Mesenchymal stem cell (in vitro differentiated cells and primary cell): ENCODE results near the gene RANBP3.

Source experiments
- DNase-seq: peaks from one replicate; pipeline ENCODE4 v3.0.0-alpha.2; 2013
- H2AFZ ChIP-seq: one replicate; pipeline ENCODE4 v1.6.1; 2013; ENCODE audit warnings: low read depth, mild to moderate bottlenecking, control low read depth, inconsistent platforms, low read length, moderate library complexity
- H2AK5ac ChIP-seq: 2 replicates; pipeline ENCODE4 v1.6.1; 2013; ENCODE audit warnings: low read length, moderate library complexity, mild to moderate bottlenecking, inconsistent platforms; ENCODE audit not compliant: severe bottlenecking
- H2BK120ac ChIP-seq: one replicate; pipeline ENCODE4 v1.6.1; 2013; ENCODE audit warnings: low read depth, mild to moderate bottlenecking, inconsistent platforms, low read length, moderate library complexity
- H2BK12ac ChIP-seq, 2 experiments: one replicate each; pipeline ENCODE4 v1.6.1; 2013; ENCODE audit warnings: inconsistent platforms in 2 of 2, low read length in 2 of 2, mild to moderate bottlenecking in 2 of 2, moderate library complexity in 2 of 2, control low read depth in 1 of 2
- H2BK15ac ChIP-seq: one replicate; pipeline ENCODE4 v1.6.1; 2013; ENCODE audit warnings: mild to moderate bottlenecking, low read depth, inconsistent platforms; ENCODE audit not compliant: poor library complexity, severe bottlenecking
- H2BK5ac ChIP-seq: 2 replicates; pipeline ENCODE4 v1.6.1; 2013; ENCODE audit warnings: low read depth, mild to moderate bottlenecking, low read length, control low read depth, inconsistent platforms; ENCODE audit not compliant: poor library complexity, severe bottlenecking
- H3K14ac ChIP-seq, 2 experiments: one replicate each; pipeline ENCODE4 v1.6.1; 2013; ENCODE audit warnings: inconsistent platforms in 2 of 2, low read length in 2 of 2, control low read depth in 1 of 2, mild to moderate bottlenecking in 1 of 2, moderate library complexity in 1 of 2
- H3K18ac ChIP-seq, 2 experiments: one replicate each; pipeline ENCODE4 v1.6.1; 2013; ENCODE audit warnings: inconsistent platforms in 2 of 2, low read length in 2 of 2, control low read depth in 1 of 2, low read depth in 1 of 2, mild to moderate bottlenecking in 1 of 2
- H3K23ac ChIP-seq, 2 experiments: one replicate each; pipeline ENCODE4 v1.6.1; 2013; ENCODE audit warnings: inconsistent platforms in 2 of 2, low read length in 2 of 2, mild to moderate bottlenecking in 2 of 2, moderate library complexity in 2 of 2, control low read depth in 1 of 2
- H3K27ac ChIP-seq: 2 replicates; pipeline ENCODE4 v1.5.1; 2013; ENCODE audit warnings: mild to moderate bottlenecking, moderate library complexity, low read length, control low read depth, inconsistent platforms; ENCODE audit not compliant: poor library complexity, severe bottlenecking
- H3K27me3 ChIP-seq, 2 experiments: 2 replicates each; pipeline versions ENCODE4 v1.6.1 to v1.7.0; 2013; ENCODE audit warnings: low read length in 2 of 2, mild to moderate bottlenecking in 2 of 2, moderate library complexity in 2 of 2, control low read depth in 1 of 2, inconsistent platforms in 1 of 2; ENCODE audit not compliant: control insufficient read depth in 1 of 2, insufficient read depth in 1 of 2
- H3K36me3 ChIP-seq, 2 experiments: 2 replicates each; pipeline versions ENCODE4 v1.6.1 to v1.7.0; 2013; ENCODE audit warnings: low read length in 2 of 2, control low read depth in 1 of 2, inconsistent platforms in 1 of 2, low read depth in 1 of 2, mild to moderate bottlenecking in 1 of 2; ENCODE audit not compliant: insufficient read depth in 2 of 2, control insufficient read depth in 1 of 2
- H3K4ac ChIP-seq, 2 experiments: one replicate each; pipeline ENCODE4 v1.6.1; 2013; ENCODE audit warnings: inconsistent platforms in 2 of 2, low read length in 2 of 2, mild to moderate bottlenecking in 2 of 2, moderate library complexity in 2 of 2, control low read depth in 1 of 2, low read depth in 1 of 2
- H3K4me1 ChIP-seq: 2 replicates; pipeline ENCODE4 v1.6.1; 2013; ENCODE audit warnings: low read depth, low read length, control low read depth; ENCODE audit not compliant: control insufficient read depth, insufficient read depth
- H3K4me2 ChIP-seq: 2 replicates; pipeline ENCODE4 v1.6.1; 2013; ENCODE audit warnings: low read length, mild to moderate bottlenecking, inconsistent platforms; ENCODE audit not compliant: poor library complexity, severe bottlenecking
- H3K4me3 ChIP-seq, 2 experiments: 2 replicates each; pipeline versions ENCODE4 v1.5.1 to v1.7.0; 2013; ENCODE audit warnings: low read length in 2 of 2, mild to moderate bottlenecking in 2 of 2, control low read depth in 1 of 2, low read depth in 1 of 2; ENCODE audit not compliant: insufficient read depth in 1 of 2
- H3K79me1 ChIP-seq: replicated peaks from 2 replicates; pipeline ENCODE4 v1.6.1; 2013; ENCODE audit warnings: mild to moderate bottlenecking, control low read depth, low read length, inconsistent platforms; ENCODE audit not compliant: poor library complexity, severe bottlenecking
- H3K9ac ChIP-seq: 2 replicates; pipeline ENCODE4 v1.7.0; 2013; ENCODE audit warnings: mild to moderate bottlenecking, low read length, moderate library complexity
- H3K9me3 ChIP-seq: 2 replicates; pipeline ENCODE4 v1.7.0; 2013; ENCODE audit warnings: mild to moderate bottlenecking, low read length; ENCODE audit not compliant: control insufficient read depth
- H4K8ac ChIP-seq: one replicate; pipeline ENCODE4 v1.6.1; 2013; ENCODE audit warnings: inconsistent platforms, mild to moderate bottlenecking, low read length, moderate library complexity
- H4K91ac ChIP-seq: one replicate; pipeline ENCODE4 v1.6.1; 2013; ENCODE audit warnings: mild to moderate bottlenecking, low read length, inconsistent platforms
- WGBS: methylation state at CpG from one replicate; pipeline ENCODE4 v1.1.7; 2013; ENCODE audit warnings: mixed read lengths; 5-methylcytosine and 5-hydroxymethylcytosine counted together

Gene RANBP3

GRCh38 chr19:6023085-6023682 lies 45.2 kb upstream of the RANBP3 start:
- Histone ChIP-seq H3K14ac (peak overlapping the region in 1 of 2 experiments; percentile 80), H3K23ac (no peak overlapping the region), H3K4me1 (peaks cover 13% of the 10 kb centered on the region), H3K9ac (peak overlapping the region; percentile 39), H2BK12ac (peak overlapping the region in 1 of 2 experiments; percentile 75), H2AFZ (no peak overlapping the region), H3K36me3 (peaks cover 11 to 59% of the 10 kb centered on the region in 2 experiments), H2BK15ac (no peak overlapping the region), H3K4me3 (no peak overlapping the region), H2AK5ac (no peak overlapping the region), H3K4ac (no peak overlapping the region), H3K79me1 (no peaks in the 10 kb centered on the region), H3K27me3 (no peaks in the 10 kb centered on the region), H3K4me2 (no peak overlapping the region), H4K8ac (peak overlapping the region; percentile 58), H2BK120ac (no peak overlapping the region), H3K18ac (peak overlapping the region in 1 of 2 experiments; percentile 21), H3K27ac (no peak overlapping the region), H2BK5ac (no peak overlapping the region), H3K9me3 (no peaks in the 10 kb centered on the region), H4K91ac (peak overlapping the region; percentile 77)
- peak; percentile 58 for DNase-seq
- 61% methylated on average over 18 of the region's 21 CpGs for whole genome bisulfite sequencing

GRCh38 chr19:6022570-6023064 lies 44.7 kb upstream of the RANBP3 start:
- Histone ChIP-seq H3K9ac (peak overlapping the region; percentile 39), H3K27me3 (no peaks in the 10 kb centered on the region), H3K23ac (no peak overlapping the region), H3K36me3 (peaks cover 11 to 57% of the 10 kb centered on the region in 2 experiments), H3K4me1 (peaks cover 13% of the 10 kb centered on the region), H2AFZ (no peak overlapping the region), H4K8ac (peak overlapping the region; percentile 27), H2AK5ac (no peak overlapping the region), H3K4me2 (peak overlapping the region; percentile 66), H2BK12ac (peak overlapping the region in 1 of 2 experiments; percentile 40), H3K27ac (no peak overlapping the region), H3K14ac (no peak overlapping the region), H4K91ac (peak overlapping the region; percentile 6), H3K9me3 (no peaks in the 10 kb centered on the region), H2BK5ac (no peak overlapping the region), H2BK120ac (no peak overlapping the region), H3K79me1 (no peaks in the 10 kb centered on the region), H3K18ac (no peak overlapping the region), H2BK15ac (no peak overlapping the region), H3K4me3 (no peak overlapping the region), H3K4ac (peak overlapping the region in 1 of 2 experiments; percentile 7)
- no peak for DNase-seq
- WGBS = 66% methylated on average over 16 of the region's 16 CpGs

GRCh38 chr19:6021878-6022569 lies 44.1 kb upstream of the RANBP3 start:
- Histone ChIP-seq H3K9me3 (no peaks in the 10 kb centered on the region), H3K27ac (no peak overlapping the region), H3K14ac (no peak overlapping the region), H3K4me2 (peak overlapping the region; percentile 66), H3K79me1 (no peaks in the 10 kb centered on the region), H3K36me3 (peaks cover 7 to 55% of the 10 kb centered on the region in 2 experiments), H4K91ac (peak overlapping the region; percentile 65), H3K27me3 (peaks cover 0 to 3% of the 10 kb centered on the region in 2 experiments), H3K4ac (no peak overlapping the region), H2BK12ac (peak overlapping the region; percentile 25 to 28), H2AFZ (peak overlapping the region; percentile 64), H2BK5ac (no peak overlapping the region), H3K4me3 (no peak overlapping the region), H2BK120ac (peak overlapping the region; percentile 2), H3K23ac (no peak overlapping the region), H2AK5ac (no peak overlapping the region), H3K18ac (peak overlapping the region in 1 of 2 experiments; percentile 28), H2BK15ac (no peak overlapping the region), H4K8ac (peak overlapping the region; percentile 83), H3K4me1 (peaks cover 13% of the 10 kb centered on the region), H3K9ac (no peak overlapping the region)
- 46% methylated on average over 29 of the region's 29 CpGs for WGBS
- peak; percentile 83 for DNase-seq
